GM19395 (cell line): ENCODE measurements around the gene OSBP2.
"Not testable (repeated sequence)": the region's sequence is repeated elsewhere in the genome, so short reads cannot be mapped to it uniquely, and the experiment has no call there.

Experiments used
- ATAC-seq: cut with Tn5 transposase; IDR thresholded peaks from one replicate; pipeline ENCODE4 v1.9.1; 2021; ENCODE audit warnings: mild to moderate bottlenecking, moderate library complexity; ENCODE audit not compliant: unreplicated experiment

OSBP2 gene

GRCh38 chr22:30754521-30754920 is 59.8 kb downstream of the OSBP2 start:
- ATAC-seq = no peak

- no peak for ATAC-seq
Observed at GRCh38 chr22:30754971-30755758, 60.5 kb downstream of the OSBP2 start.

- ATAC-seq = no peak
Observed at GRCh38 chr22:30755759-30756124, 61.1 kb downstream of the OSBP2 start.

- no peak for ATAC-seq
Observed at GRCh38 chr22:30763815-30764673, 69.4 kb downstream of the OSBP2 start.

GRCh38 chr22:30767661-30768060 is 73.0 kb downstream of the OSBP2 start:
- ATAC-seq = no peak

GRCh38 chr22:30770716-30771115 is 76.0 kb downstream of the OSBP2 start:
- ATAC-seq = no peak

- ATAC-seq = no peak
Observed at GRCh38 chr22:30773919-30774318, 79.2 kb downstream of the OSBP2 start.

GRCh38 chr22:30774566-30774965 is 79.9 kb downstream of the OSBP2 start:
- ATAC-seq = no peak

GRCh38 chr22:30776476-30776875 is 81.8 kb downstream of the OSBP2 start:
- no peak for ATAC-seq

GRCh38 chr22:30777146-30777545 is 82.5 kb downstream of the OSBP2 start:
- not testable (repeated sequence) for ATAC-seq

- no peak for ATAC-seq
Observed at GRCh38 chr22:30777587-30777986, 82.9 kb downstream of the OSBP2 start.

GRCh38 chr22:30778261-30778660 is 83.6 kb downstream of the OSBP2 start:
- ATAC-seq = no peak

- no peak for ATAC-seq
Observed at GRCh38 chr22:30780026-30780425, 85.4 kb downstream of the OSBP2 start.

- no peak for ATAC-seq
Observed at GRCh38 chr22:30781271-30781875, 86.7 kb downstream of the OSBP2 start.

- ATAC-seq = no peak
Observed at GRCh38 chr22:30782613-30783012, 87.9 kb downstream of the OSBP2 start.

- ATAC-seq = no peak
Observed at GRCh38 chr22:30783021-30783420, 88.3 kb downstream of the OSBP2 start.

GRCh38 chr22:30785527-30785926 is 90.9 kb downstream of the OSBP2 start:
- no peak for ATAC-seq

GRCh38 chr22:30790366-30790765 is 95.7 kb downstream of the OSBP2 start:
- ATAC-seq = no peak

- no peak for ATAC-seq
Observed at GRCh38 chr22:30792456-30792855, 97.8 kb downstream of the OSBP2 start.

GRCh38 chr22:30795118-30795517 is 100.4 kb downstream of the OSBP2 start:
- no peak for ATAC-seq

- ATAC-seq = no peak
Observed at GRCh38 chr22:30801695-30802094, 107.0 kb downstream of the OSBP2 start.
